Measurements from ENCODE around the gene ADIPOQ. TPM values are rescaled to one million over a fixed set of nuclear protein-coding genes. Genes with fewer than 3 reads are reported as not detected.

The ADIPOQ gene
- polyA plus RNA-seq, 3 donors, result not detected

DNA sequence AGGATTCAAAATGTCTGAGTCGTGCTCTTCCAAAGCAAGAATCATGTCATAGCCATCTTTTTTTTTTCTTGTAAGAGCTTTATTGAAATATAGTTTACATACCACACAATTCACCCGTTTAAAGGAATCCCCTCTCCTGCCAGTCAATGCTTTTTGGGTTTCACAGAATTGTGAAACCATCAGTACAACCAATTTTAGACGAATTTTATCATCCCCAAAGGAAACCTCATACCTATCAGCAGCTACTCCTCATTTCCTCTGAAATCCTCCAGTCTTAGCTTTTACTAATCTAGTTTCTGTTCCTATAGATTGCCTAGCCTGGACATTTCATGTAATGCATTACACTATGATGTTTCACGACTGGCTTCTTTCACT, 39.6 kb downstream of the ADIPOQ start:
- Histone ChIP-seq H2AFZ (ENCODE audit: insufficient read depth, low read depth, low read length, poor library complexity, severe bottlenecking) (no peak overlapping the region), H4K20me1 (ENCODE audit: insufficient read depth, low read length) (no peaks in the 10 kb centered on the region), H3K4me2 (replicated peaks; ENCODE audit: extremely low read depth, low read length, poor library complexity, severe bottlenecking) (no peak overlapping the region), H3K4me1 (ENCODE audit: control insufficient read depth in 1 of 2, insufficient read depth in 2 of 2, low read length in 2 of 2) (peaks cover 4 to 11% of the 10 kb centered on the region in 2 donors), H3K36me3 (replicated peaks in 1 of 2; ENCODE audit: control insufficient read depth in 1 of 2, insufficient read depth in 2 of 2, low read length in 2 of 2) (no peaks in the 10 kb centered on the region), H3K27me3 (ENCODE audit: control insufficient read depth in 2 of 2, insufficient read depth in 2 of 2, low read length in 2 of 2) (no peaks in the 10 kb centered on the region), H3K9me3 (replicated peaks in 1 of 2; ENCODE audit: control insufficient read depth in 1 of 2, insufficient read depth in 1 of 2, low read length in 2 of 2) (no peaks in the 10 kb centered on the region), H3K9ac (ENCODE audit: insufficient read depth, low read length, poor library complexity, severe bottlenecking) (no peak overlapping the region), H3K79me2 (ENCODE audit: insufficient read depth, low read length) (no peaks in the 10 kb centered on the region), H3K27ac (ENCODE audit: low read depth in 1 of 2, low read length in 2 of 2) (no peak overlapping the region), H3K4me3 (replicated peaks in 1 of 3; ENCODE audit: low read depth in 2 of 3, low read length in 3 of 3) (no peak overlapping the region)
- WGBS (ENCODE audit: insufficient coverage), result 0% methylated on average over 2 of the region's 4 CpGs
- H3K27me3 Mint-ChIP-seq (ENCODE audit: low read depth in 3 of 3), result peaks cover 1 to 4% (median 2%) of the 10 kb centered on the region in 3 donors
- H3K4me3 Mint-ChIP-seq, result no peak overlapping the region
- intact Hi-C loops (cut with micrococcal nuclease), result no loop called here
- no peak overlapping the region for H3K27ac Mint-ChIP-seq
- peak in 1 of 3 donors; percentile 33 for DNase-seq
- peaks cover 0 to 6% (median 0%) of the 10 kb centered on the region in 7 donors for H3K9me3 Mint-ChIP-seq
- peaks cover 14% of the 10 kb centered on the region for H3K4me1 Mint-ChIP-seq
- no peaks in the 10 kb centered on the region for H3K36me3 Mint-ChIP-seq
- TF ChIP-seq, protein P1, sequence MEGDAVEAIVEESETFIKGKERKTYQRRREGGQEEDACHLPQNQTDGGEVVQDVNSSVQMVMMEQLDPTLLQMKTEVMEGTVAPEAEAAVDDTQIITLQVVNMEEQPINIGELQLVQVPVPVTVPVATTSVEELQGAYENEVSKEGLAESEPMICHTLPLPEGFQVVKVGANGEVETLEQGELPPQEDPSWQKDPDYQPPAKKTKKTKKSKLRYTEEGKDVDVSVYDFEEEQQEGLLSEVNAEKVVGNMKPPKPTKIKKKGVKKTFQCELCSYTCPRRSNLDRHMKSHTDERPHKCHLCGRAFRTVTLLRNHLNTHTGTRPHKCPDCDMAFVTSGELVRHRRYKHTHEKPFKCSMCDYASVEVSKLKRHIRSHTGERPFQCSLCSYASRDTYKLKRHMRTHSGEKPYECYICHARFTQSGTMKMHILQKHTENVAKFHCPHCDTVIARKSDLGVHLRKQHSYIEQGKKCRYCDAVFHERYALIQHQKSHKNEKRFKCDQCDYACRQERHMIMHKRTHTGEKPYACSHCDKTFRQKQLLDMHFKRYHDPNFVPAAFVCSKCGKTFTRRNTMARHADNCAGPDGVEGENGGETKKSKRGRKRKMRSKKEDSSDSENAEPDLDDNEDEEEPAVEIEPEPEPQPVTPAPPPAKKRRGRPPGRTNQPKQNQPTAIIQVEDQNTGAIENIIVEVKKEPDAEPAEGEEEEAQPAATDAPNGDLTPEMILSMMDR (IDR thresholded peaks at IDR 0.05), result no peak

DNA sequence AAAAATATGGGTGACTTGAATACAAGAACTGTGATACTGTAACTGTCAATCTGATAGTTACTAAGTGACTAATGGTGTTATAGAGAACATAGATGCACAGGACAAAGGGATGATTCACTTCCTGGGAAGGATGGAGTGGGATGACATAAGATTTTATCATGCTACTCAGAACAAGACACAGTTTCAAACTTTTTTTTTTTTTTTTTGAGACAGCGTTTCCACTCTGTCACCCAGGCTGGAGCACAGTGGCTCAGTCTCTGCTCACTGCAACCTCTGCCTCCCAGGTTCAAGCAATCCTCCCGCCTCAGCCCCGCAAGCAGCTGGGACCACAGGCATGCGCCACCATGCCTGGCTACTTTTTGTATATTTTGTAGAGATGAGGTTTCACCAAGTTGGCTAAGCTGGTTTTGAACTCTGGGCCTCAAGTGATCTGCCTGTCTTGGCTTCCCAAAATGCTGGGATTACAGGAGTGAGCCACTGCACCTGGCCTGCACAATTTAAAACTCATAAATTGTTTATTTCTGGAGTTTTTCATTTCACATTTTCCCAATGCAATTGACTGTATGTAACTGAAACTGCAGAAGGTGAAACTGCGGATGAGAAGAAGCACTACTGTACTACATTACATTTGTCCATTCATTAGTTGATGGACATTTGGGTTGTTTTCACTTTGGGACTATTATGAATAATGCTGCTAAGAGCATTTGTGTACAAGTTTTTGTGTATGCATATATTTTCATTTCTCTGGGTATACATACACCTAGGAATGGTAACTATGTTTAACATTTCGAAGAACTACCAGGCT, 40.6 kb downstream of the ADIPOQ start:
- H3K27ac Mint-ChIP-seq, result no peak overlapping the region
- peaks cover 4 to 11% of the 10 kb centered on the region in 2 donors for H3K4me1 ChIP-seq (ENCODE audit: control insufficient read depth in 1 of 2, insufficient read depth in 2 of 2, low read length in 2 of 2)
- no peak overlapping the region for H3K4me2 ChIP-seq (replicated peaks; ENCODE audit: extremely low read depth, low read length, poor library complexity, severe bottlenecking)
- H3K27me3 ChIP-seq (ENCODE audit: control insufficient read depth in 2 of 2, insufficient read depth in 2 of 2, low read length in 2 of 2), result no peaks in the 10 kb centered on the region
- no peaks in the 10 kb centered on the region for H3K9me3 Mint-ChIP-seq
- no peak overlapping the region for H3K27ac ChIP-seq (ENCODE audit: low read depth in 1 of 2, low read length in 2 of 2)
- H3K9me3 ChIP-seq (replicated peaks in 1 of 2; ENCODE audit: control insufficient read depth in 1 of 2, insufficient read depth in 1 of 2, low read length in 2 of 2), result no peaks in the 10 kb centered on the region
- H3K4me3 ChIP-seq (replicated peaks in 1 of 3; ENCODE audit: low read depth in 2 of 3, low read length in 3 of 3), result no peak overlapping the region
- TF ChIP-seq, protein P1 (IDR thresholded peaks at IDR 0.05), result no peak
- peak; percentile 6 to 64 (median 6) for DNase-seq
- H3K4me1 Mint-ChIP-seq, result peaks cover 14% of the 10 kb centered on the region
- intact Hi-C loops (cut with micrococcal nuclease), result no loop called here
- no peaks in the 10 kb centered on the region for H4K20me1 ChIP-seq (ENCODE audit: insufficient read depth, low read length)
- H3K36me3 ChIP-seq (replicated peaks in 1 of 2; ENCODE audit: control insufficient read depth in 1 of 2, insufficient read depth in 2 of 2, low read length in 2 of 2), result no peaks in the 10 kb centered on the region
- H3K27me3 Mint-ChIP-seq (ENCODE audit: low read depth in 3 of 3), result peaks cover 0 to 4% (median 1%) of the 10 kb centered on the region in 3 donors
- H3K9ac ChIP-seq (ENCODE audit: insufficient read depth, low read length, poor library complexity, severe bottlenecking), result no peak overlapping the region
- no peak overlapping the region for H3K4me3 Mint-ChIP-seq
- WGBS (ENCODE audit: insufficient coverage), result 90% methylated on average over 3 of the region's 6 CpGs
- H3K36me3 Mint-ChIP-seq, result no peaks in the 10 kb centered on the region
- no peak overlapping the region for H2AFZ ChIP-seq (ENCODE audit: insufficient read depth, low read depth, low read length, poor library complexity, severe bottlenecking)
- H3K79me2 ChIP-seq (ENCODE audit: insufficient read depth, low read length), result no peaks in the 10 kb centered on the region
